Measurements from ENCODE around the gene SLC23A1. TPM values are rescaled to one million over a fixed set of nuclear protein-coding genes. Genes with fewer than 3 reads are reported as not detected.

SLC23A1 gene
- total and polyA plus RNA-seq, 9 of the 15 experiments (the other 6 are each of a cell fraction or from before 2014, with no cell fraction given), result 0.03 to 0.20 (median 0.05) TPM; not detected in 5

DNA sequence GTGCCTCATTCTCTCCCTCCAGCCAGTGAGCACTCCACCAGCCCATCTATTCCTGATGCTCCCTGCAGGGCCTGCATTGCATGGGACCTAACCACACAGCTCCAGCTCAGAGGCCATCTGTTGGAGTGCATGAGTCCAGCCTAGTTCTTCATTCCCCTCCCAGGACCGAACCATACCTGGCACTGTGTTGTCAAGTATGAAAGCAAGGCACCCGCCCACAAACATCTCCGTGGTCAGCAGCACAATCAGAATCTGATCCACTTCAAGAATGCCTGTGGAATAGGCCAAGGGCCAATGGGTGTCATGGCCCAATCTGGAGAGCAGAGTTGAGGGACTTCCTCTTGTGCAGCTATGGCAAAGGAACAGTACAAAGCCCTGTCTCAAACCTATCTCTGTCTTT is 5.9 kb downstream of the SLC23A1 start:
- Histone ChIP-seq H3K4me3 (no peak overlapping the region), H4K20me1 (replicated peaks; ENCODE audit: control insufficient read depth, insufficient read depth, low read length) (no peaks in the 10 kb centered on the region), H3K27me3 (ENCODE audit: control insufficient read depth in 2 of 2, insufficient read depth in 2 of 2, low read length in 2 of 2) (no peaks in the 10 kb centered on the region), H3K27ac (ENCODE audit: extremely low read depth, low read depth, low read length) (no peak overlapping the region), H3K36me3 (ENCODE audit: control insufficient read depth, insufficient read depth, low read length) (peaks cover under 1% of the 10 kb centered on the region; the same call in 1 of the 3 replicates), H2AFZ (ENCODE audit: low read depth, low read length) (no peak overlapping the region), H3K9me1 (ENCODE audit: control insufficient read depth, insufficient read depth, low read length) (no peaks in the 10 kb centered on the region), H3K4me1 (replicated peaks in 1 of 2; ENCODE audit: control insufficient read depth in 2 of 2, insufficient read depth in 2 of 2, low read length in 2 of 2) (peaks cover 5 to 31% of the 10 kb centered on the region in 2 experiments; a peak in 4 of 5 replicates), H3K9me3 (replicated peaks; ENCODE audit: control insufficient read depth, insufficient read depth, low read depth, low read length) (no peaks in the 10 kb centered on the region), H3K9ac (ENCODE audit: insufficient read depth in 1 of 2, low read depth in 2 of 2, low read length in 2 of 2) (no peak overlapping the region), H3K4me2 (ENCODE audit: insufficient read depth, low read length) (no peak overlapping the region), H3K79me2 (ENCODE audit: control insufficient read depth, insufficient read depth, low read length) (no peaks in the 10 kb centered on the region)
- in situ Hi-C loops (cut with MboI) (no loop called here), intact Hi-C loops (cut with micrococcal nuclease) (no loop called here)
- FAIRE-seq, result peak; percentile 40
- 37% methylated on average over 3 of the region's 3 CpGs for WGBS (ENCODE audit: insufficient coverage, low coverage, missing lambda C conversion rate)
- DNase-seq (ENCODE audit: extremely low read depth in 1 of 4, low spot score in 3 of 4), result no peak
- no peak for ATAC-seq
- ChIA-PET POLR2A (interaction anchor here (0.6 kb wide), 1 partner anchor 66 kb away, joined by 3 read pairs; no protein-coding TSS in a partner anchor), CTCF (ENCODE audit: low intra/inter-chr PET ratio) (no interaction called here)
- BruUV-seq (replicated peaks), result no TSS peak
- no peak for TF ChIP-seq ZNF282 (CRISPR knock-in tag; IDR thresholded peaks at IDR 0.05)
- TF ChIP-seq, protein P1, sequence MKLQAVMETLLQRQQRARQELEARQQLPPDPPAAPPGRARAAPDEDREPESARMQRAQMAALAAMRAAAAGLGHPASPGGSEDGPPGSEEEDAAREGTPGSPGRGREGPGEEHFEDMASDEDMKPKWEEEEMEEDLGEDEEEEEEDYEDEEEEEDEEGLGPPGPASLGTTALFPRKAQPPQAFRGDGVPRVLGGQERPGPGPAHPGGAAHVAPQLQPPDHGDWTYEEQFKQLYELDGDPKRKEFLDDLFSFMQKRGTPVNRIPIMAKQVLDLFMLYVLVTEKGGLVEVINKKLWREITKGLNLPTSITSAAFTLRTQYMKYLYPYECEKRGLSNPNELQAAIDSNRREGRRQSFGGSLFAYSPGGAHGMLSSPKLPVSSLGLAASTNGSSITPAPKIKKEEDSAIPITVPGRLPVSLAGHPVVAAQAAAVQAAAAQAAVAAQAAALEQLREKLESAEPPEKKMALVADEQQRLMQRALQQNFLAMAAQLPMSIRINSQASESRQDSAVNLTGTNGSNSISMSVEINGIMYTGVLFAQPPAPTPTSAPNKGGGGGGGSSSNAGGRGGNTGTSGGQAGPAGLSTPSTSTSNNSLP (IDR thresholded peaks at IDR 0.05; ENCODE audit: borderline replicate concordance, low read depth, low read length), result no peak
- TF ChIP-seq NR2C1 (IDR thresholded peaks at IDR 0.05), result no peak
- TF ChIP-seq NR2C1 (tag; IDR thresholded peaks at IDR 0.05), result no peak
- TF ChIP-seq, protein P2, sequence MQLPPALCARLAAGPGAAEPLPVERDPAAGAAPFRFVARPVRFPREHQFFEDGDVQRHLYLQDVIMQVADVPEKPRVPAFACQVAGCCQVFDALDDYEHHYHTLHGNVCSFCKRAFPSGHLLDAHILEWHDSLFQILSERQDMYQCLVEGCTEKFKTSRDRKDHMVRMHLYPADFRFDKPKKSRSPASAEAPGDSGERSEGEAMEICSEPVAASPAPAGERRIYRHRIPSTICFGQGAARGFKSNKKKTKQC (CRISPR knock-in tag; IDR thresholded peaks at IDR 0.05), result no peak
- TF ChIP-seq HNRNPH1 (optimal IDR thresholded peaks at IDR 0.05; ENCODE audit: low read depth, low read length), result no peak
- TF ChIP-seq SMAD1 (IDR thresholded peaks at IDR 0.05; ENCODE audit: low read depth, low read length, partially characterized antibody), result no peak
- TF ChIP-seq, protein P3, sequence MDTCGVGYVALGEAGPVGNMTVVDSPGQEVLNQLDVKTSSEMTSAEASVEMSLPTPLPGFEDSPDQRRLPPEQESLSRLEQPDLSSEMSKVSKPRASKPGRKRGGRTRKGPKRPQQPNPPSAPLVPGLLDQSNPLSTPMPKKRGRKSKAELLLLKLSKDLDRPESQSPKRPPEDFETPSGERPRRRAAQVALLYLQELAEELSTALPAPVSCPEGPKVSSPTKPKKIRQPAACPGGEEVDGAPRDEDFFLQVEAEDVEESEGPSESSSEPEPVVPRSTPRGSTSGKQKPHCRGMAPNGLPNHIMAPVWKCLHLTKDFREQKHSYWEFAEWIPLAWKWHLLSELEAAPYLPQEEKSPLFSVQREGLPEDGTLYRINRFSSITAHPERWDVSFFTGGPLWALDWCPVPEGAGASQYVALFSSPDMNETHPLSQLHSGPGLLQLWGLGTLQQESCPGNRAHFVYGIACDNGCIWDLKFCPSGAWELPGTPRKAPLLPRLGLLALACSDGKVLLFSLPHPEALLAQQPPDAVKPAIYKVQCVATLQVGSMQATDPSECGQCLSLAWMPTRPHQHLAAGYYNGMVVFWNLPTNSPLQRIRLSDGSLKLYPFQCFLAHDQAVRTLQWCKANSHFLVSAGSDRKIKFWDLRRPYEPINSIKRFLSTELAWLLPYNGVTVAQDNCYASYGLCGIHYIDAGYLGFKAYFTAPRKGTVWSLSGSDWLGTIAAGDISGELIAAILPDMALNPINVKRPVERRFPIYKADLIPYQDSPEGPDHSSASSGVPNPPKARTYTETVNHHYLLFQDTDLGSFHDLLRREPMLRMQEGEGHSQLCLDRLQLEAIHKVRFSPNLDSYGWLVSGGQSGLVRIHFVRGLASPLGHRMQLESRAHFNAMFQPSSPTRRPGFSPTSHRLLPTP (IDR thresholded peaks at IDR 0.05; ENCODE audit: borderline replicate concordance, extremely low read depth, insufficient read length), result no peak
- TF ChIP-seq, protein P4, sequence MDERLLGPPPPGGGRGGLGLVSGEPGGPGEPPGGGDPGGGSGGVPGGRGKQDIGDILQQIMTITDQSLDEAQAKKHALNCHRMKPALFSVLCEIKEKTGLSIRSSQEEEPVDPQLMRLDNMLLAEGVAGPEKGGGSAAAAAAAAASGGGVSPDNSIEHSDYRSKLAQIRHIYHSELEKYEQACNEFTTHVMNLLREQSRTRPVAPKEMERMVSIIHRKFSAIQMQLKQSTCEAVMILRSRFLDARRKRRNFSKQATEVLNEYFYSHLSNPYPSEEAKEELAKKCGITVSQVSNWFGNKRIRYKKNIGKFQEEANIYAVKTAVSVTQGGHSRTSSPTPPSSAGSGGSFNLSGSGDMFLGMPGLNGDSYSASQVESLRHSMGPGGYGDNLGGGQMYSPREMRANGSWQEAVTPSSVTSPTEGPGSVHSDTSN (CRISPR knock-in tag; IDR thresholded peaks at IDR 0.05; ENCODE audit: low read depth), result no peak
- TF ChIP-seq, protein P4 (tag; conservative IDR thresholded peaks at IDR 0.05; ENCODE audit: low read depth), result no peak
- TF ChIP-seq MIER1 (IDR thresholded peaks at IDR 0.05; ENCODE audit: low read depth), result no peak
- TF ChIP-seq, protein P5, sequence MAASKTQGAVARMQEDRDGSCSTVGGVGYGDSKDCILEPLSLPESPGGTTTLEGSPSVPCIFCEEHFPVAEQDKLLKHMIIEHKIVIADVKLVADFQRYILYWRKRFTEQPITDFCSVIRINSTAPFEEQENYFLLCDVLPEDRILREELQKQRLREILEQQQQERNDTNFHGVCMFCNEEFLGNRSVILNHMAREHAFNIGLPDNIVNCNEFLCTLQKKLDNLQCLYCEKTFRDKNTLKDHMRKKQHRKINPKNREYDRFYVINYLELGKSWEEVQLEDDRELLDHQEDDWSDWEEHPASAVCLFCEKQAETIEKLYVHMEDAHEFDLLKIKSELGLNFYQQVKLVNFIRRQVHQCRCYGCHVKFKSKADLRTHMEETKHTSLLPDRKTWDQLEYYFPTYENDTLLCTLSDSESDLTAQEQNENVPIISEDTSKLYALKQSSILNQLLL (CRISPR knock-in tag; IDR thresholded peaks at IDR 0.05; ENCODE audit: borderline replicate concordance), result no peak
- TF ChIP-seq FOXK2 (conservative IDR thresholded peaks at IDR 0.05 in 1 of 2, IDR thresholded peaks at IDR 0.05 in 1 of 2; ENCODE audit: low read depth in 2 of 2), result no peak
